ENCODE data around the gene NR2C2AP. TPM values are rescaled to one million over a fixed set of nuclear protein-coding genes. Genes with fewer than 3 reads are reported as not detected.
A peak's percentile ranks its signal among the peaks of the same experiment; 100 is the strongest.

NR2C2AP gene
- total RNA-seq, 1 donor = 10.5 TPM

GRCh38 chr19:19215792-19216191 lies 12.6 kb upstream of the NR2C2AP start:
- DNase-seq (ENCODE audit: low read depth in 2 of 3, low spot score in 2 of 3) = no peak

- peak in 2 of 3 donors; percentile 54 to 71 for DNase-seq (ENCODE audit: low read depth in 2 of 3, low spot score in 2 of 3)
Observed at GRCh38 chr19:19214892-19215291, 11.7 kb upstream of the NR2C2AP start.

GRCh38 chr19:19214159-19214490 lies 10.9 kb upstream of the NR2C2AP start:
- no peak for DNase-seq (ENCODE audit: low read depth in 2 of 3, low spot score in 2 of 3)

- DNase-seq (ENCODE audit: low read depth in 2 of 3, low spot score in 2 of 3) = no peak
Observed at GRCh38 chr19:19213426-19214158, 10.4 kb upstream of the NR2C2AP start.

- DNase-seq (ENCODE audit: low read depth in 2 of 3, low spot score in 2 of 3) = no peak
Observed at GRCh38 chr19:19212916-19213315, 9.7 kb upstream of the NR2C2AP start.

- DNase-seq (ENCODE audit: low read depth in 2 of 3, low spot score in 2 of 3) = no peak
Observed at GRCh38 chr19:19211499-19212420, 8.5 kb upstream of the NR2C2AP start, which contains the start of gene NCAN. NCAN (plus strand) TSS chr19:19211958; CDS start chr19:19216954, 4,996 bp downstream.

- DNase-seq (ENCODE audit: low read depth in 2 of 3, low spot score in 2 of 3) = no peak
Observed at GRCh38 chr19:19209372-19209771, 6.2 kb upstream of the NR2C2AP start.

GRCh38 chr19:19207637-19208572 lies 4.7 kb upstream of the NR2C2AP start:
- DNase-seq (ENCODE audit: low read depth in 2 of 3, low spot score in 2 of 3) = no peak

GRCh38 chr19:19206938-19207337 lies 3.7 kb upstream of the NR2C2AP start:
- no peak for DNase-seq (ENCODE audit: low read depth in 2 of 3, low spot score in 2 of 3)

GRCh38 chr19:19205416-19206410 lies 2.5 kb upstream of the NR2C2AP start:
- no peak for DNase-seq (ENCODE audit: low read depth in 2 of 3, low spot score in 2 of 3)

- no peak for DNase-seq (ENCODE audit: low read depth in 2 of 3, low spot score in 2 of 3)
Observed at GRCh38 chr19:19204181-19204580, 967 bp upstream of the NR2C2AP start.

GRCh38 chr19:19202707-19203011 lies 555 bp downstream of the NR2C2AP start:
- DNase-seq (ENCODE audit: low read depth in 2 of 3, low spot score in 2 of 3) = no peak

- DNase-seq (ENCODE audit: low read depth in 2 of 3, low spot score in 2 of 3) = no peak
Observed at GRCh38 chr19:19201697-19202630, 1.2 kb downstream of the NR2C2AP start.

- DNase-seq (ENCODE audit: low read depth in 2 of 3, low spot score in 2 of 3) = no peak
Observed at GRCh38 chr19:19193926-19194325, 9.3 kb downstream of the NR2C2AP start.

GRCh38 chr19:19192910-19193423 lies 10.2 kb downstream of the NR2C2AP start:
- no peak for DNase-seq (ENCODE audit: low read depth in 2 of 3, low spot score in 2 of 3)

GRCh38 chr19:19192078-19192882 lies 10.9 kb downstream of the NR2C2AP start, which contains the start of the genes BORCS8 and RFXANK:
BORCS8 (minus strand) TSS chr19:19192152; CDS start chr19:19192117, 35 bp downstream.
RFXANK (plus strand) TSS chr19:19192258; CDS start chr19:19193947, 1,689 bp downstream.
- DNase-seq (ENCODE audit: low read depth in 2 of 3, low spot score in 2 of 3) = peak; percentile 98 to 100 (median 100)

GRCh38 chr19:19191768-19192077 lies 11.5 kb downstream of the NR2C2AP start:
- no peak for DNase-seq (ENCODE audit: low read depth in 2 of 3, low spot score in 2 of 3)
